Effector memory CD4-positive, alpha-beta T cell (primary cell): ENCODE results near the gene OSTF1.
A peak's percentile ranks its signal among the peaks of the same experiment; 100 is the strongest.

Source experiments
- DNase-seq, 3 donors: peaks; one replicate each; pipeline ENCODE4 v3.0.0-alpha.2; 2020
- H3K27ac ChIP-seq: 2 replicates; pipeline ENCODE4 v1.7.0; 2013; ENCODE audit warnings: mild to moderate bottlenecking, low read length, moderate library complexity; ENCODE audit not compliant: insufficient read depth, poor library complexity, severe bottlenecking
- H3K27me3 ChIP-seq: replicated peaks from 2 replicates; pipeline ENCODE4 v1.7.0; 2013; ENCODE audit warnings: mild to moderate bottlenecking, low read length; ENCODE audit not compliant: insufficient read depth, control insufficient read depth, poor library complexity, severe bottlenecking
- H3K36me3 ChIP-seq: 2 replicates; pipeline ENCODE4 v1.7.0; 2013; ENCODE audit warnings: mild to moderate bottlenecking, low read length, moderate library complexity; ENCODE audit not compliant: control insufficient read depth, insufficient read depth
- H3K4me1 ChIP-seq: 2 replicates; pipeline ENCODE4 v1.7.0; 2013; ENCODE audit warnings: low read length, mild to moderate bottlenecking; ENCODE audit not compliant: control insufficient read depth, insufficient read depth, poor library complexity, severe bottlenecking
- H3K4me3 ChIP-seq: 2 replicates; pipeline ENCODE4 v1.7.0; 2013; ENCODE audit warnings: low read length, low read depth, mild to moderate bottlenecking; ENCODE audit not compliant: insufficient read depth, poor library complexity, severe bottlenecking
- H3K9me3 ChIP-seq: 2 replicates; pipeline ENCODE4 v1.7.0; 2013; ENCODE audit warnings: mild to moderate bottlenecking, low read length, moderate library complexity; ENCODE audit not compliant: control insufficient read depth

Gene OSTF1

DNA sequence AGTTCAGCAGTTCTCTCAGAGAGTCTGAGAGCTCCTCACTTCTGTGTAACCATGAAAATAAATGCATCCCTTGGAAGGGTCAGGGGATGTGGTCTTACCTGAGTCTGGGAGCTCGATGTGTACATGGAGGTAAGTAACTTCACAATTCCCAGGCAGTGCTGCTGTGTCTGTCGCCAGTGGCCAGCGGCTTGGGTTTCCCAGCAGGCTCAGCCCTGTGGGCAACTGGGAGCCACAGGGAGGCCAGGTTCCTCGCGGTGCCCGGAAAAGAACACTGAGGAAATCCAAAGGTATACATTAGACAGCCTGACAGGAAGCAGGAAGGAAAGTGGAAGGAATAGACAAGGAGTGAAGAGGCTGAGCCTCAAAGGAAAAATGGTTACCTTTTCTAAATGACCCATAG, 62.2 kb downstream of the OSTF1 start:
- peak overlapping the region; percentile 3 for H3K4me3 ChIP-seq
- peaks cover 63% of the 10 kb centered on the region for H3K4me1 ChIP-seq

DNA sequence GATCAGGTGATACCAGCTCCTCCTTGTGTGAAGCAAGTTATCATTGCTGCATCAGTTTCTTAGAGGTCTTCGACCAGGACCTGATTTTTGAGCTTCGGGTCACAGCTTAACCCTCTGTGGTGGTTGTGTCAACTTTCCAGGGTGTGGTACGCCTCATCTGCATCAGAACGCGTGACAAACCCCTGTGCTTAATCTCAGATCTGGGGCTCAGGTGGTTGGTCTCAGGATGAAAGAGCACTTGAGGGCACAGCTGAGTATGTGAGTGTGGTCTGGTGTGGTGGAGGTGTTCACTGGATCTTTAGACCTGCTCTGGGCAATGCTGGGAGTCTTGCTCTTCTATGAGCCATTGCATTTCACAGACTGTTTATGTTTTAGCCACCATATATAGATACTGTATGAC, 64.1 kb downstream of the OSTF1 start:
- peak in 2 of 3 donors; percentile 33 to 40 for DNase-seq
- Histone ChIP-seq H3K4me1 (peaks cover 63% of the 10 kb centered on the region), H3K27ac (peak overlapping the region; percentile 57)

More for the DNA sequence above, 62.2 kb downstream of the OSTF1 start:
- no peaks in the 10 kb centered on the region for H3K36me3 ChIP-seq
- H3K9me3 ChIP-seq, result no peaks in the 10 kb centered on the region
- H3K27me3 ChIP-seq, result no peaks in the 10 kb centered on the region
- peak overlapping the region; percentile 57 for H3K27ac ChIP-seq
- no peak for DNase-seq

DNA sequence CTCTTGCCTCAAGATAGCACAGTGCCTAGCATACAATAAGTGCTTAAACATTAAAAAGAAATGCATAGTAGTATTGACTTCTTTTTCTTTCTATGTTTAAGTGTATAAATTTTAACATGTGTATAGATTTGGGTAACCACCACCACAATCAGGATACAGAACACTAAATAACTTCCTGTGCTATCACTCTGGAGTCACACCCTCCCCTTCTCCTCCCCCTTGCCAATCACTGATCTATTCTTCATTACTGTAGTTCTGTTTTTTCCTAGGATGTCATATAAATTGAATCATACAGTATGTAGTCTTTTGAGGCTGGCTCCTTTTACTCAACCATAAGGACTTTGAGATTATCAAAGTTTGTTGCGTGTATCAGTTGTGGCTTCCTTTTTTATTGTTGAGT, 68.5 kb downstream of the OSTF1 start:
- Histone ChIP-seq H3K9me3 (no peaks in the 10 kb centered on the region), H3K27ac (no peak overlapping the region), H3K4me1 (peaks cover 24% of the 10 kb centered on the region), H3K36me3 (no peaks in the 10 kb centered on the region), H3K27me3 (no peaks in the 10 kb centered on the region), H3K4me3 (no peak overlapping the region)
- no peak for DNase-seq

More for the DNA sequence above, 64.1 kb downstream of the OSTF1 start:
- peak overlapping the region; percentile 17 for H3K4me3 ChIP-seq
- H3K36me3 ChIP-seq, result no peaks in the 10 kb centered on the region
- H3K9me3 ChIP-seq, result no peaks in the 10 kb centered on the region
- no peaks in the 10 kb centered on the region for H3K27me3 ChIP-seq

DNA sequence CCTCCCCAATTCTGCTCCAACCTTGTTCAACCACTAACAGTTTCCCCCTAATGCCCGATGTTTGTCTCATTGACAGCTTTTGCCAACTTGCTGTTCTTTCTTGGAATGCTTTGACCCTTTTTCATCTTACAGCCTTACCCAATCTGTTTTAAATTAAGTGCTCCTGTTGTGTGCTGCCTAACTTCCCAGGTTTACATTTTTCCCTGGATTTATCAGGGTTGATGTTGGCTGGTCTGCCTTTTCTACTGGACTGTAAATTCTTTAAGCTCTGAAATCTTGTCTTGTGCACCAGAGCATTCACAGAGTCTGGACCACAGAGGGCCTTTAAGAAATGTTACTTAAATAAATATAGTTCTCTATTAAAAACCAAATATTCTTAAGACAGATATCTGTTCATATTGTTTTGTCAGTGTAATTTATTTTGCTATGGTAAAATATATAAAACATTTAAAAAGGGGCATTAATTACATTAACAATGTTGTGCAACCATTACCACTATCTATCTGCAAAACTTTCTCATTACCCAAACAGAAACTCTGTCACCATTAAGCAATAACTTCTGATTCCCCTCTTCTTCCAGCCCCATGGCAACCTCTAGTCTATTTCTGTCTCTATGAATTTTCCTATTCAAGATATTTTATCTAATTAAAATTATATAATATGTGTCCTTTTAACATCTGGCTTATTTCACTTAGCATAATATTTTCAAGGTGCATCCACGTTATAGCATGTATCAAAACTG, 73.0 kb downstream of the OSTF1 start:
- no peak overlapping the region for H3K4me3 ChIP-seq

DNA sequence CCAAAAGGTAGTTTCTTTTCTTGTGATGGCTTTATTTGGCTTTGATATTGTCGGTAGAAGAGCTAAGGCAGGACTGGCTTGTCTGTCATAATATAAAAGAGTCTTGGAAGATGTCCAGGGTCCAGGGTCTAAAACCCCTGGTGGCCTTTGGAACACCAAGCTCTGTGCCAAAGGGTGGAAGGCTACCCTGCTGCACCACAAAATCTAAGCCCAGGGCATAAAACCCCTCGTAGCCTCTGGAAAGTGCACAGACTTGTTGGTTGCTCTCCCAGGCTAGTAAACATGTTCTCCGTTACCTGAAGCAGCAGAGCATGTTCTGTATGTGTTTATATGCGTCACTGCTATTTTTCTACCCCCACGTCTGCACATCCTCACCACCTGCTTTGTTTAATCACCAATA, 75.5 kb downstream of the OSTF1 start:
- no peaks in the 10 kb centered on the region for H3K9me3 ChIP-seq
- H3K27ac ChIP-seq, result no peak overlapping the region
- H3K4me1 ChIP-seq, result no peaks in the 10 kb centered on the region
- H3K4me3 ChIP-seq, result no peak overlapping the region
- peaks cover 1% of the 10 kb centered on the region for H3K36me3 ChIP-seq
- DNase-seq, result no peak
- no peaks in the 10 kb centered on the region for H3K27me3 ChIP-seq

More for the DNA sequence above, 73.0 kb downstream of the OSTF1 start:
- no peak for DNase-seq
- no peak overlapping the region for H3K27ac ChIP-seq
- H3K36me3 ChIP-seq, result no peaks in the 10 kb centered on the region
- no peaks in the 10 kb centered on the region for H3K9me3 ChIP-seq
- H3K27me3 ChIP-seq, result no peaks in the 10 kb centered on the region
- peaks cover 8% of the 10 kb centered on the region for H3K4me1 ChIP-seq

DNA sequence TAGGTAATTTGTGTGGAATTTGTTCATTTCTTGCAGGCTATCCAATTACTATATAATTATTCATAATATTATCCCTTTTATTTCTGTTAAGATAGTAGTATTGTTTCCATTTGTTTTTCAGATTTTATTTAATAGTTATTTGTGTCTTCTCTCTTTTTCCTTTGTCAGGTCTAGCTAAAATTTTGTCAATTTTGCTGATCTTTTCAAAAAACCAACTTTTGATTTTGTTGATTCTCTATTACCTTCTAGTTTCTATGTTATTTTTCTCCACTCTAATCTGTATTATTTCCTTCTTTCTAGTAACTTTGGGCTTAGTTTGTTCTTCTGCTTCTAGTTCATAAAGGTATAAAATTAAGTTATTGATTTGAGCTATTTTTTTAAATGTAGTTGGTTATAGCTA, 76.3 kb downstream of the OSTF1 start:
- H3K27ac ChIP-seq, result no peak overlapping the region
- no peaks in the 10 kb centered on the region for H3K4me1 ChIP-seq
- peaks cover 4% of the 10 kb centered on the region for H3K36me3 ChIP-seq
- no peak overlapping the region for H3K4me3 ChIP-seq
- no peaks in the 10 kb centered on the region for H3K9me3 ChIP-seq
- DNase-seq, result no peak
- H3K27me3 ChIP-seq, result no peaks in the 10 kb centered on the region

DNA sequence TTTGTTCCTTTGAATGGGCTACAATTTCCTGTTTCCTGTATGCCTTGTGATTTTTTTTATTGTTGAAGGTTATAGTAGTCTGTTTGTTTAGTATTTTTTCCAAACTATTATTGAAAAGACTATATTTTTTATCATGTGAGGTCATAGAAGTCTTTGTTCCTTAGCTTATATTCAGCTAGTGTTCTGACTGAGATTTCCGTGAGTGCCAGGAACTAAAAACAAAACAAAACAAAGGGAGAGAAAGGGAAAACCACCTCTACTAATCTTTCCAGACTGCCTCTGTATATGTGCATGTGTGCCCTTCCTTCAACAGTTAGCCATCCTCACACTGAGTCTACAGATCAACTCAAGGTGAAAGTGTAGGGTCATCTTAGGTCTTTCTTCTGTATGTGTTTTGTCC, 79.0 kb downstream of the OSTF1 start:
- no peak overlapping the region for H3K27ac ChIP-seq
- no peaks in the 10 kb centered on the region for H3K9me3 ChIP-seq
- no peak overlapping the region for H3K4me3 ChIP-seq
- peaks cover 11% of the 10 kb centered on the region for H3K36me3 ChIP-seq
- DNase-seq, result no peak
- no peaks in the 10 kb centered on the region for H3K4me1 ChIP-seq
- H3K27me3 ChIP-seq, result no peaks in the 10 kb centered on the region

DNA sequence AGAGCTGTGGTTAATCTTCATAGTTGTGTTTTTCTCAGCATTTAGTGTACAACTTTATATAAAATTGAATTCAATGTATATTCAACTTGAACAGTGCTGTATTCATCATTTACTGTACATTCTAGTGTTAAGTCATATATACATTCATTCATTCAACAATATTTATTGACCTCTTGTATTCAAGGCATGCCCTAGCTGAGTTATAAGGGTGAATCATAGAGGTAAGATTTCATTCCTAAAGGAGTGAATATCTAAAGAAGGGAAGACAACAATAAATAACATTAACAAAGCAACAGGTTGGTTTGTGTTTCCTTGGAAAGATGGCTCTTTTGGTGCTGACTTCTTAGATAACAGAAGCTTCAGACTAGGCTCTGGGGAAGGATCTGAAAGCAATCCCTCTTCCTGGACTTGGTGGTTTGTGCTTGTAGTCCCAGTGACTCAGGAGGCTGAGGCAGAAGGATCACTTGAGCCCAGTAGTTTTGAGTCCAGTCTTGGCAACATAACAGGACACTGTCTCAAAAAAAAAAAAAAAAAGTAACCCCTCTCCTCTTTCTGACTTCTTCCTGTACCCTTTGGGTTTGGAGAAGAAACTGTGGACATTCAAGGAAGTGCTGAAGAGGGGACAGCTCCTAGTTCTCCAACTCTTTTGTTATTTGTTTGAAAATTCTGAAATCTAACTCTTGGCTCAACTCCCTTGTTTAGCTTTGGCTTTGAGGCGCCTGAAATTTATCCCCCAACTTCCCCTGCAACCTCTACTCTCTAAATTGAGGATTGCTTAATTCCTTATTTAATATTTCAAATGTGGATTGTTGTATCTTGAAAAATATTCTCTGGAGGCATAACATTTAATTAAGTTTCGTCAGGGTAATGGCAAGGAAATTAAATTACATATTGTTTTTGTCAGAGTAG, 80.2 kb downstream of the OSTF1 start:
- no peaks in the 10 kb centered on the region for H3K9me3 ChIP-seq
- no peaks in the 10 kb centered on the region for H3K27me3 ChIP-seq
- no peak overlapping the region for H3K27ac ChIP-seq
- peaks cover 11% of the 10 kb centered on the region for H3K36me3 ChIP-seq
- H3K4me3 ChIP-seq, result no peak overlapping the region
- no peak for DNase-seq
- no peaks in the 10 kb centered on the region for H3K4me1 ChIP-seq

DNA sequence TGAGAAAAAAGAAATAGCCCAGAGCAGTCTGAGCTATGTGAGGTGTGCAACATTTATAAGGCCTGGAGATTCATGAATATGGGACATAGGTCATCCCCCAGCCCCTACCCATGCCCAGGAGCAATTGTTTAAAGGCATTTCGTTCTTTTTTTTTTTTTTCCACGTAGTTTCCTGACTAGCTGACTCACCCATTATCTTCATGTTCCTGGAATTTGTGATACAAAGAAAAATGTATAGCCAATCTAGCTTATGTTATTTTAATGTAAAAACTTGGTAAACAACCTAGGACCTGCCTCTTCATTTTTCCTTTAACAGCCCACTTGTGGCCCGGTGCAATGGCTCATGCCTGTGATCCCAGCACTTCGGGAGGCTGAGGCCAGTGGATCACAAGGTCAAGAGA, 81.3 kb downstream of the OSTF1 start:
- Histone ChIP-seq H3K36me3 (peaks cover 11% of the 10 kb centered on the region), H3K4me1 (no peaks in the 10 kb centered on the region), H3K27me3 (no peaks in the 10 kb centered on the region), H3K27ac (no peak overlapping the region), H3K9me3 (no peaks in the 10 kb centered on the region), H3K4me3 (no peak overlapping the region)
- DNase-seq, result no peak

DNA sequence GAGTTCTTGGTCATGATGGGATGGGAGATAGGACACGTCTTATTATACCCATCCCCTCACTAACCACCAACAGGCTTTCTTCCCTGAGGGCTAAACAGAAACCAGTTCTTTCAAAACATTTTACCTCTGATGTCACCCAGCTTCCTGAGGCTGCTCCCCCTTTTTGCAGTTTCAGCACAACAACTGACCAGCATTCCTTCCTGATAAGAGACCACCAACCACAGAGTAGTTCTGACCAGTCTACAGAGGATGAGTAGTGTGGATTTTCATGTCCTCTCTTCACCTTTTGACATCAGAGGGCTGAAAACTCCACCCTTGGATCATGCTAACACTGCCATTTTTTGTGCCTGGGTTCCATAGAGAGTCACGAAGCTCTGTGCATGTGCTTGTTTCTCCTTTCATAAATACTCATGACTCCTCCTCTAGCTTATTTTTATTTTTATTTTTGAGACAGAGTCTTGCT, 82.6 kb downstream of the OSTF1 start:
- Histone ChIP-seq H3K9me3 (no peaks in the 10 kb centered on the region), H3K4me3 (no peak overlapping the region), H3K4me1 (no peaks in the 10 kb centered on the region), H3K36me3 (peaks cover 11% of the 10 kb centered on the region), H3K27me3 (no peaks in the 10 kb centered on the region), H3K27ac (no peak overlapping the region)
- DNase-seq, result no peak
